ENCODE measurements around the gene STAP1.

Gene STAP1

GRCh38 chr4:67580577-67580976 lies 22.1 kb downstream of the STAP1 start:
- Histone ChIP-seq H3K9me3 (ENCODE audit: control insufficient read depth in 2 of 2, low read length in 2 of 2) (no peaks in the 10 kb centered on the region), H3K27ac (ENCODE audit: low read length) (no peak overlapping the region), H3K4me3 (ENCODE audit: low read length in 2 of 2) (no peak overlapping the region), H3K27me3 (ENCODE audit: control insufficient read depth in 1 of 2, insufficient read depth in 2 of 2, low read length in 2 of 2) (no peaks in the 10 kb centered on the region), H3K36me3 (ENCODE audit: control insufficient read depth in 2 of 2, insufficient read depth in 2 of 2, low read length in 2 of 2) (no peaks in the 10 kb centered on the region), H3K9ac (ENCODE audit: low read length in 2 of 2) (no peak overlapping the region), H3K4me1 (ENCODE audit: control insufficient read depth, insufficient read depth, low read length) (no peaks in the 10 kb centered on the region)

- Histone ChIP-seq H3K27me3 (ENCODE audit: control insufficient read depth in 1 of 2, insufficient read depth in 2 of 2, low read length in 2 of 2) (no peaks in the 10 kb centered on the region), H3K4me3 (ENCODE audit: low read length in 2 of 2) (no peak overlapping the region), H3K9me3 (ENCODE audit: control insufficient read depth in 2 of 2, low read length in 2 of 2) (no peaks in the 10 kb centered on the region), H3K9ac (ENCODE audit: low read length in 2 of 2) (no peak overlapping the region), H3K27ac (ENCODE audit: low read length) (no peak overlapping the region), H3K4me1 (ENCODE audit: control insufficient read depth, insufficient read depth, low read length) (no peaks in the 10 kb centered on the region), H3K36me3 (ENCODE audit: control insufficient read depth in 2 of 2, insufficient read depth in 2 of 2, low read length in 2 of 2) (no peaks in the 10 kb centered on the region)
These were observed 22.8 kb downstream of the STAP1 start for GRCh38 chr4:67581208-67581857.

- Histone ChIP-seq H3K9me3 (ENCODE audit: control insufficient read depth in 2 of 2, low read length in 2 of 2) (no peaks in the 10 kb centered on the region), H3K27me3 (ENCODE audit: control insufficient read depth in 1 of 2, insufficient read depth in 2 of 2, low read length in 2 of 2) (no peaks in the 10 kb centered on the region), H3K27ac (ENCODE audit: low read length) (no peak overlapping the region), H3K4me3 (ENCODE audit: low read length in 2 of 2) (no peak overlapping the region), H3K4me1 (ENCODE audit: control insufficient read depth, insufficient read depth, low read length) (no peaks in the 10 kb centered on the region), H3K36me3 (ENCODE audit: control insufficient read depth in 2 of 2, insufficient read depth in 2 of 2, low read length in 2 of 2) (no peaks in the 10 kb centered on the region), H3K9ac (ENCODE audit: low read length in 2 of 2) (no peak overlapping the region)
These were observed 23.4 kb downstream of the STAP1 start for GRCh38 chr4:67581913-67582312.

GRCh38 chr4:67584496-67584895 lies 26.0 kb downstream of the STAP1 start:
- no peaks in the 10 kb centered on the region for H3K36me3 ChIP-seq (ENCODE audit: control insufficient read depth in 2 of 2, insufficient read depth in 2 of 2, low read length in 2 of 2)
- H3K4me1 ChIP-seq (ENCODE audit: control insufficient read depth, insufficient read depth, low read length): no peaks in the 10 kb centered on the region
- H3K27me3 ChIP-seq (ENCODE audit: control insufficient read depth in 1 of 2, insufficient read depth in 2 of 2, low read length in 2 of 2): no peaks in the 10 kb centered on the region
- H3K27ac ChIP-seq (ENCODE audit: low read length): no peak overlapping the region
- H3K9ac ChIP-seq (ENCODE audit: low read length in 2 of 2): no peak overlapping the region
- no peaks in the 10 kb centered on the region for H3K9me3 ChIP-seq (ENCODE audit: control insufficient read depth in 2 of 2, low read length in 2 of 2)
- no peak overlapping the region for H3K4me3 ChIP-seq (ENCODE audit: low read length in 2 of 2)

- H3K27ac ChIP-seq (ENCODE audit: low read length): no peak overlapping the region
- no peaks in the 10 kb centered on the region for H3K36me3 ChIP-seq (ENCODE audit: control insufficient read depth in 2 of 2, insufficient read depth in 2 of 2, low read length in 2 of 2)
- H3K9ac ChIP-seq (ENCODE audit: low read length in 2 of 2): no peak overlapping the region
- no peak overlapping the region for H3K4me3 ChIP-seq (ENCODE audit: low read length in 2 of 2)
- H3K27me3 ChIP-seq (ENCODE audit: control insufficient read depth in 1 of 2, insufficient read depth in 2 of 2, low read length in 2 of 2): no peaks in the 10 kb centered on the region
- H3K4me1 ChIP-seq (ENCODE audit: control insufficient read depth, insufficient read depth, low read length): no peaks in the 10 kb centered on the region
- H3K9me3 ChIP-seq (ENCODE audit: control insufficient read depth in 2 of 2, low read length in 2 of 2): no peaks in the 10 kb centered on the region
These were observed 28.6 kb downstream of the STAP1 start for GRCh38 chr4:67587156-67587555.

- no peak overlapping the region for H3K4me3 ChIP-seq (ENCODE audit: low read length in 2 of 2)
- H3K27ac ChIP-seq (ENCODE audit: low read length): no peak overlapping the region
- H3K9me3 ChIP-seq (ENCODE audit: control insufficient read depth in 2 of 2, low read length in 2 of 2): no peaks in the 10 kb centered on the region
- H3K9ac ChIP-seq (ENCODE audit: low read length in 2 of 2): no peak overlapping the region
- H3K4me1 ChIP-seq (ENCODE audit: control insufficient read depth, insufficient read depth, low read length): no peaks in the 10 kb centered on the region
- no peaks in the 10 kb centered on the region for H3K36me3 ChIP-seq (ENCODE audit: control insufficient read depth in 2 of 2, insufficient read depth in 2 of 2, low read length in 2 of 2)
- H3K27me3 ChIP-seq (ENCODE audit: control insufficient read depth in 1 of 2, insufficient read depth in 2 of 2, low read length in 2 of 2): no peaks in the 10 kb centered on the region
These were observed 35.2 kb downstream of the STAP1 start for GRCh38 chr4:67593741-67594175.

GRCh38 chr4:67603310-67604028 lies 44.9 kb downstream of the STAP1 start:
- Histone ChIP-seq H3K27ac (ENCODE audit: low read length) (no peak overlapping the region), H3K27me3 (ENCODE audit: control insufficient read depth in 1 of 2, insufficient read depth in 2 of 2, low read length in 2 of 2) (no peaks in the 10 kb centered on the region), H3K9me3 (ENCODE audit: control insufficient read depth in 2 of 2, low read length in 2 of 2) (no peaks in the 10 kb centered on the region), H3K4me1 (ENCODE audit: control insufficient read depth, insufficient read depth, low read length) (no peaks in the 10 kb centered on the region), H3K9ac (ENCODE audit: low read length in 2 of 2) (no peak overlapping the region), H3K36me3 (ENCODE audit: control insufficient read depth in 2 of 2, insufficient read depth in 2 of 2, low read length in 2 of 2) (no peaks in the 10 kb centered on the region), H3K4me3 (ENCODE audit: low read length in 2 of 2) (no peak overlapping the region)

GRCh38 chr4:67604029-67604381 lies 45.5 kb downstream of the STAP1 start:
- no peaks in the 10 kb centered on the region for H3K36me3 ChIP-seq (ENCODE audit: control insufficient read depth in 2 of 2, insufficient read depth in 2 of 2, low read length in 2 of 2)
- no peak overlapping the region for H3K9ac ChIP-seq (ENCODE audit: low read length in 2 of 2)
- H3K27ac ChIP-seq (ENCODE audit: low read length): no peak overlapping the region
- no peaks in the 10 kb centered on the region for H3K27me3 ChIP-seq (ENCODE audit: control insufficient read depth in 1 of 2, insufficient read depth in 2 of 2, low read length in 2 of 2)
- no peak overlapping the region for H3K4me3 ChIP-seq (ENCODE audit: low read length in 2 of 2)
- H3K4me1 ChIP-seq (ENCODE audit: control insufficient read depth, insufficient read depth, low read length): no peaks in the 10 kb centered on the region
- H3K9me3 ChIP-seq (ENCODE audit: control insufficient read depth in 2 of 2, low read length in 2 of 2): no peaks in the 10 kb centered on the region

- no peak overlapping the region for H3K4me3 ChIP-seq (ENCODE audit: low read length in 2 of 2)
- H3K4me1 ChIP-seq (ENCODE audit: control insufficient read depth, insufficient read depth, low read length): no peaks in the 10 kb centered on the region
- no peak overlapping the region for H3K9ac ChIP-seq (ENCODE audit: low read length in 2 of 2)
- no peak overlapping the region for H3K27ac ChIP-seq (ENCODE audit: low read length)
- peaks cover under 1 to 5% of the 10 kb centered on the region in 2 donors for H3K9me3 ChIP-seq (ENCODE audit: control insufficient read depth in 2 of 2, low read length in 2 of 2)
- no peaks in the 10 kb centered on the region for H3K27me3 ChIP-seq (ENCODE audit: control insufficient read depth in 1 of 2, insufficient read depth in 2 of 2, low read length in 2 of 2)
- no peaks in the 10 kb centered on the region for H3K36me3 ChIP-seq (ENCODE audit: control insufficient read depth in 2 of 2, insufficient read depth in 2 of 2, low read length in 2 of 2)
These were observed 46.2 kb downstream of the STAP1 start for GRCh38 chr4:67604749-67605148.

GRCh38 chr4:67608027-67608426 lies 49.5 kb downstream of the STAP1 start:
- Histone ChIP-seq H3K4me3 (ENCODE audit: low read length in 2 of 2) (no peak overlapping the region), H3K27me3 (ENCODE audit: control insufficient read depth in 1 of 2, insufficient read depth in 2 of 2, low read length in 2 of 2) (no peaks in the 10 kb centered on the region), H3K27ac (ENCODE audit: low read length) (no peak overlapping the region), H3K9ac (ENCODE audit: low read length in 2 of 2) (no peak overlapping the region), H3K36me3 (ENCODE audit: control insufficient read depth in 2 of 2, insufficient read depth in 2 of 2, low read length in 2 of 2) (no peaks in the 10 kb centered on the region), H3K4me1 (ENCODE audit: control insufficient read depth, insufficient read depth, low read length) (no peaks in the 10 kb centered on the region), H3K9me3 (ENCODE audit: control insufficient read depth in 2 of 2, low read length in 2 of 2) (peaks cover 4 to 8% of the 10 kb centered on the region in 2 donors)

- Histone ChIP-seq H3K27ac (ENCODE audit: low read length) (no peak overlapping the region), H3K9me3 (ENCODE audit: control insufficient read depth in 2 of 2, low read length in 2 of 2) (peaks cover 4 to 9% of the 10 kb centered on the region in 2 donors), H3K4me3 (ENCODE audit: low read length in 2 of 2) (no peak overlapping the region), H3K9ac (ENCODE audit: low read length in 2 of 2) (no peak overlapping the region), H3K36me3 (ENCODE audit: control insufficient read depth in 2 of 2, insufficient read depth in 2 of 2, low read length in 2 of 2) (peaks cover 4 to 8% of the 10 kb centered on the region in 2 donors), H3K4me1 (ENCODE audit: control insufficient read depth, insufficient read depth, low read length) (no peaks in the 10 kb centered on the region), H3K27me3 (ENCODE audit: control insufficient read depth in 1 of 2, insufficient read depth in 2 of 2, low read length in 2 of 2) (no peaks in the 10 kb centered on the region)
These were observed 55.7 kb downstream of the STAP1 start for GRCh38 chr4:67614186-67614585.
